Endothelial cell (in vitro differentiated cells): Measurements from ENCODE around the gene CCL3. TPM values are rescaled to one million over a fixed set of nuclear protein-coding genes. Genes with fewer than 3 reads are reported as not detected.

Experiments
- DNase-seq: peaks from one replicate; pipeline ENCODE4 v3.0.0; 2021; ENCODE audit warnings: low spot score
- H3K27ac Mint-ChIP-seq: one replicate; pipeline ENCODE4 v1.8.0; 2021; ENCODE audit warnings: mixed read lengths, inconsistent platforms; ENCODE audit not compliant: unreplicated experiment
- H3K27me3 Mint-ChIP-seq: one replicate; pipeline ENCODE4 v1.8.0; 2021; ENCODE audit warnings: mild to moderate bottlenecking, moderate library complexity, mixed read lengths, inconsistent platforms; ENCODE audit not compliant: unreplicated experiment
- H3K36me3 Mint-ChIP-seq: one replicate; pipeline ENCODE4 v1.8.0; 2021; ENCODE audit warnings: mild to moderate bottlenecking, low read depth, mixed read lengths, inconsistent platforms; ENCODE audit not compliant: unreplicated experiment
- H3K4me1 Mint-ChIP-seq: one replicate; pipeline ENCODE4 v1.8.0; 2021; ENCODE audit warnings: mild to moderate bottlenecking, mixed read lengths, inconsistent platforms; ENCODE audit not compliant: unreplicated experiment
- H3K4me3 Mint-ChIP-seq: one replicate; pipeline ENCODE4 v1.8.0; 2021; ENCODE audit warnings: mild to moderate bottlenecking, mixed read lengths, inconsistent platforms; ENCODE audit not compliant: unreplicated experiment
- H3K9me3 Mint-ChIP-seq: one replicate; pipeline ENCODE4 v1.8.0; 2021; ENCODE audit warnings: mixed read lengths, inconsistent platforms; ENCODE audit not compliant: unreplicated experiment
- CTCF ChIP-seq: fragments of 200-600 bp; sonication (generic); IDR thresholded peaks from one replicate; pipeline ENCODE4 v1.5.0; 2021; ENCODE audit warnings: antibody characterized with exemption; ENCODE audit not compliant: unreplicated experiment
- total RNA-seq: library from RNA; stranded (reverse); fragmentation: NEBNext Ultra II Directional; extraction: Animal tissue kit (Norgen Biotek cat#: 25700); gene quantifications from one replicate; pipeline ENCODE4 v1.2.1, GENCODE V29; 2021; ENCODE audit not compliant: unreplicated experiment

The CCL3 gene
- total RNA-seq, 1 donor from 2014 or later, result not detected

- Mint-ChIP-seq H3K4me1 (no peaks in the 10 kb centered on the region), H3K27ac (no peak overlapping the region), H3K9me3 (no peaks in the 10 kb centered on the region), H3K4me3 (no peak overlapping the region), H3K36me3 (no peaks in the 10 kb centered on the region), H3K27me3 (no peaks in the 10 kb centered on the region)
- no peak for DNase-seq
- TF ChIP-seq CTCF, result no peak
Observed at GRCh38 chr17:36133602-36134236, 43.8 kb upstream of the CCL3 start.

GRCh38 chr17:36132421-36132831 is 42.5 kb upstream of the CCL3 start:
- no peaks in the 10 kb centered on the region for H3K4me1 Mint-ChIP-seq
- H3K36me3 Mint-ChIP-seq, result no peaks in the 10 kb centered on the region
- no peak overlapping the region for H3K27ac Mint-ChIP-seq
- H3K9me3 Mint-ChIP-seq, result no peaks in the 10 kb centered on the region
- no peak for TF ChIP-seq CTCF
- no peak overlapping the region for H3K4me3 Mint-ChIP-seq
- no peak for DNase-seq
- no peaks in the 10 kb centered on the region for H3K27me3 Mint-ChIP-seq

- Mint-ChIP-seq H3K36me3 (no peaks in the 10 kb centered on the region), H3K27ac (no peak overlapping the region), H3K4me1 (no peaks in the 10 kb centered on the region), H3K9me3 (no peaks in the 10 kb centered on the region), H3K4me3 (no peak overlapping the region), H3K27me3 (no peaks in the 10 kb centered on the region)
- no peak for TF ChIP-seq CTCF
- no peak for DNase-seq
Observed at GRCh38 chr17:36131931-36132330, 42.0 kb upstream of the CCL3 start.

- TF ChIP-seq CTCF, result no peak
- no peaks in the 10 kb centered on the region for H3K27me3 Mint-ChIP-seq
- DNase-seq, result no peak
- H3K4me3 Mint-ChIP-seq, result no peak overlapping the region
- no peak overlapping the region for H3K27ac Mint-ChIP-seq
- H3K9me3 Mint-ChIP-seq, result no peaks in the 10 kb centered on the region
- no peaks in the 10 kb centered on the region for H3K36me3 Mint-ChIP-seq
- no peaks in the 10 kb centered on the region for H3K4me1 Mint-ChIP-seq
Observed at GRCh38 chr17:36131421-36131820, 41.5 kb upstream of the CCL3 start.

- Mint-ChIP-seq H3K27me3 (no peaks in the 10 kb centered on the region), H3K4me1 (no peaks in the 10 kb centered on the region), H3K27ac (no peak overlapping the region), H3K9me3 (peaks cover 10% of the 10 kb centered on the region), H3K4me3 (no peak overlapping the region), H3K36me3 (peaks cover 4% of the 10 kb centered on the region)
- no peak for DNase-seq
- TF ChIP-seq CTCF, result no peak
Observed at GRCh38 chr17:36130346-36130745, 40.4 kb upstream of the CCL3 start.
